Lower lobe of right lung (tissue), 2 donors: Measurements from ENCODE around the gene THRB. TPM values are rescaled to one million over a fixed set of nuclear protein-coding genes. Genes with fewer than 3 reads are reported as not detected.

ENCODE experiments used
- ATAC-seq, 2 donors: fragments of 200-7000 bp; cut with Tn5 transposase; one replicate each; pipeline ENCODE4 v1.9.1; 2020 to 2022; ENCODE audit warnings: mild to moderate bottlenecking in 2 of 2, moderate library complexity in 2 of 2
- DNase-seq: peaks from one replicate; pipeline ENCODE4 v3.0.0-alpha.2; 2020
- H3K27ac ChIP-seq: fragments of 200-600 bp; one replicate; pipeline ENCODE4 v1.8.0; 2022
- H3K27me3 ChIP-seq: fragments of 200-600 bp; one replicate; pipeline ENCODE4 v1.8.0; 2022; ENCODE audit warnings: low read depth
- H3K36me3 ChIP-seq: fragments of 200-600 bp; one replicate; pipeline ENCODE4 v1.8.0; 2022; ENCODE audit warnings: mild to moderate bottlenecking
- H3K4me1 ChIP-seq: fragments of 200-600 bp; one replicate; pipeline ENCODE4 v1.8.0; 2022
- H3K4me3 ChIP-seq: fragments of 200-600 bp; one replicate; pipeline ENCODE4 v1.8.0; 2022; ENCODE audit warnings: mild to moderate bottlenecking
- H3K9me3 ChIP-seq: fragments of 200-600 bp; one replicate; pipeline ENCODE4 v1.8.0; 2022
- intact Hi-C: fragments of 100-400 bp; cut with DNase I; formaldehyde crosslinking; loops from one replicate; pipeline ENCODE4 v1.11.0; 2022
- total RNA-seq: library from RNA; stranded (reverse); fragmentation: NEBNext Ultra II Directional; extraction: Animal tissue kit (Norgen Biotek cat#: 25700); gene quantifications from one replicate; pipeline ENCODE4 v1.2.1, GENCODE V29; 2021
- TF ChIP-seq, protein P1 (sequence below): fragments of 200-600 bp; IDR thresholded peaks from one replicate; pipeline ENCODE4 v1.8.0; 2022; ENCODE audit warnings: antibody characterized with exemption, mild to moderate bottlenecking
- donor health status: DM: no; HTN: yes; CAD: no; lungs with severe emphysema.

THRB gene
- total RNA-seq, 1 donor from 2014 or later = 14.6 TPM

DNA sequence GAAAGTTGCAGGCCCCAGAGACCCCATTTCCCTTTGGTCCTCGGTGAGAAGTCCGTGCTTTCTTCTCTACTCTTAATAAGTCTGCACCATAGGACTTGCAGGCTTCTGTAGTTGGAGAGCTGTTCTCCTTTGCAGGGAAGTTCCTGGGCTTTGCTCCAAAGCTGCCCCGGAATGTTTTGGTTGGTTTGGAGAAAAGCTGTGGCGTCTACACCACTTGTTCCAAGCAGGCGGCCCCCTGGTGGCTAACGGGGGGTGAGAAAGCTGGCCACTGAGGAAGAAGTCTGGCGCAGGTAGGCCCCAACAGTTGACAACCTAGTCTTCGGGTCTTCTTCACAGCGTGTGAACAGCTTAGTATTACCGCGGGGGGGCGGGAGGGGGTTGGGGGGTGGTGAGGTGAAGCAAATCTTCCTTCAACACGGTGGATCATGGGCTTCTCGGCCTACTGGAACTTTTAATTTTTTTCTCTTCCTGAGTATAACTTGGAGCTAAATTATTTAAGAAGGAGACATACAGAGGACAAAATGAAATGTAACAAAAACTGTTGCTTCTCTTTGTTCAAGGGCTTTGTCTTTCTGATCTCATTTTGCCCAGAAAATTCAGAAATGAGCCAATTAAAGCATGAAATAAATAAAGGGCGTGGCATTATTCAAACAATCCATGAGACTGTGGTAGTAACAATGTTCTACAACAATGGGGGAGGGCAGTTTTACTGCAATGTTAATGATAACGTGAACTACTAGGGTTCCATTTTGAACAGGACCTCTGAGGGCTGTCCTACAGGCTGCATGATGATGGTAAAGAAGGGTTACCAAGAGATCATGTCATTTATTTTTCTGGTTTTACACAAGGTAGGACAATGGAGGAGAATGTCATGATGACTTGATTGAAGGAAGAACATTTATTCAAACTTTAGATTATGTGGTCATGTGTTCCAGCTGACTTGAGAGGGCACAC lies 2.2 kb upstream of the THRB start:
- ATAC-seq = peak; percentile 3 to 11
- Histone ChIP-seq H3K36me3 (no peaks in the 10 kb centered on the region), H3K9me3 (no peaks in the 10 kb centered on the region), H3K27me3 (no peaks in the 10 kb centered on the region), H3K4me1 (peaks cover 13% of the 10 kb centered on the region), H3K4me3 (no peak overlapping the region), H3K27ac (peak overlapping the region; percentile 19)
- intact Hi-C loops = no loop called here
- DNase-seq = peak; percentile 73
- TF ChIP-seq, protein P1, sequence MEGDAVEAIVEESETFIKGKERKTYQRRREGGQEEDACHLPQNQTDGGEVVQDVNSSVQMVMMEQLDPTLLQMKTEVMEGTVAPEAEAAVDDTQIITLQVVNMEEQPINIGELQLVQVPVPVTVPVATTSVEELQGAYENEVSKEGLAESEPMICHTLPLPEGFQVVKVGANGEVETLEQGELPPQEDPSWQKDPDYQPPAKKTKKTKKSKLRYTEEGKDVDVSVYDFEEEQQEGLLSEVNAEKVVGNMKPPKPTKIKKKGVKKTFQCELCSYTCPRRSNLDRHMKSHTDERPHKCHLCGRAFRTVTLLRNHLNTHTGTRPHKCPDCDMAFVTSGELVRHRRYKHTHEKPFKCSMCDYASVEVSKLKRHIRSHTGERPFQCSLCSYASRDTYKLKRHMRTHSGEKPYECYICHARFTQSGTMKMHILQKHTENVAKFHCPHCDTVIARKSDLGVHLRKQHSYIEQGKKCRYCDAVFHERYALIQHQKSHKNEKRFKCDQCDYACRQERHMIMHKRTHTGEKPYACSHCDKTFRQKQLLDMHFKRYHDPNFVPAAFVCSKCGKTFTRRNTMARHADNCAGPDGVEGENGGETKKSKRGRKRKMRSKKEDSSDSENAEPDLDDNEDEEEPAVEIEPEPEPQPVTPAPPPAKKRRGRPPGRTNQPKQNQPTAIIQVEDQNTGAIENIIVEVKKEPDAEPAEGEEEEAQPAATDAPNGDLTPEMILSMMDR = peak; percentile 51

DNA sequence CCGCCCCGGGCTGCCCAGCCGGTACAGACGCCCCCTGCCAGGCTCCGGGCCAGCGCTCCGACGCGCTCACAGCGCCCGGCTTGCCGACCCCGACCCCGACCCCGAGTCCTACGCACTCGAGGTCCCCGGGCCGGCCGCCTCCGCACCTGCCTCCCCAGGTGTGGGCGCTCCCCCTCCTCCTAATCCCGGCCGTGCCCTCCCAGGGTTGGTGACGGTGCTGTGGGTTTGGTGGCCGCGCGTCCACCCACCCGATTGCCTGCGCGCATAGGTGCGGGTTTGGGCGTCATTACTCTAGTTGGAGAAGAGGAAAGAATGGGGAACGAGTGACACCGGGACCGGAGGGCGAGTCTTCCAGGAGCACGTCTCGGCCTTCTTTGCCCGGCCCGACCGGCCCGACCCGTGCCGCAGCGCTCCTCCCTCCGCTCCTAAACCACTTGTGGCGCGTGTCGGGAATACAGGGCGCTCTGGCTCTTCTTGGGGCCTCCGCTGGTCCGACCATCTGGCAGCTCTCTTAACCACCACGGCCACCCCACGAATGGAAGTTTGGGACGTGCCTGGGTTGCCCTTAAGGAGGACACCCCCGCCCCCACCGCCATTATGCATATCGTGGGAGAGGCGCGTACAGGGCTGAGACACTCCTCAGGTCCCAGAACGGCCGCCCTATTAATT lies 810 bp upstream of the THRB start:
- peak; percentile 77 for DNase-seq
- intact Hi-C loops = no loop called here
- TF ChIP-seq, protein P1 = peak; percentile 5
- ATAC-seq = peak; percentile 79 to 81
- H3K9me3 ChIP-seq = no peaks in the 10 kb centered on the region
- no peaks in the 10 kb centered on the region for H3K36me3 ChIP-seq
- peaks cover 18% of the 10 kb centered on the region for H3K4me1 ChIP-seq
- peak overlapping the region; percentile 93 for H3K27ac ChIP-seq
- H3K27me3 ChIP-seq = no peaks in the 10 kb centered on the region
- H3K4me3 ChIP-seq = peak overlapping the region; percentile 86

- Histone ChIP-seq H3K27ac (peak overlapping the region; percentile 93), H3K4me3 (peak overlapping the region; percentile 86), H3K36me3 (no peaks in the 10 kb centered on the region), H3K4me1 (peaks cover 25% of the 10 kb centered on the region), H3K9me3 (no peaks in the 10 kb centered on the region), H3K27me3 (no peaks in the 10 kb centered on the region)
- TF ChIP-seq, protein P1 = no peak
- peak; percentile 80 for DNase-seq
- intact Hi-C loops = no loop called here
- peak; percentile 67 to 75 for ATAC-seq
Observed at GRCh38 chr3:24493746-24494617, 668 bp downstream of the THRB start.

DNA sequence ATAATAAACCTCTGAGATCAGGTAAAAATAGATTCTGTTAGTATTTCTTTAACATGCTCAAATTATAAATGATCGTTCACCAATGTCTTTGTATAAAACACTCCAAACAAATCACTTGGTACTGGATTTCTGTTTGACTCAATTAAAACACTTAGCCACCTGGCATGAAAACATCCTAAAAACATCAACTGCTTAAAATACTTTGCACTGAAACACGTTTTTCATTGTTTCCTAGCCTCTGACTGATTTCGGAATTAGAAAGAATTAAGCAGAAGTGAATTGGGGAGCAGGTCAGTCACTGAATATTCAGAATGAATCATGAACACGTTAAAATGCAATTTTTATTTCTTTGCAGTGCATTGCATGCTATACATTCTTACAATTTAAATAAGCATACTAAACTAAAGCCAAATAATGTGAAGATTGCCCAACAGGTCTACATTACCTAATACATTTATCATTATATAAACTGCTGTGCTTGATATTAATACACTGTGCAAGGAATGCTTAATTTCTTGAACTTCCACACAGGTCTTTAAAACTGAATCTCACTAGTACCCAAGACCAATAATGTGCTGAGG lies 1.6 kb downstream of the THRB start:
- intact Hi-C loops = no loop called here
- no peak for DNase-seq
- Histone ChIP-seq H3K9me3 (no peaks in the 10 kb centered on the region), H3K27ac (no peak overlapping the region), H3K36me3 (no peaks in the 10 kb centered on the region), H3K4me1 (peaks cover 25% of the 10 kb centered on the region), H3K4me3 (no peak overlapping the region), H3K27me3 (no peaks in the 10 kb centered on the region)
- no peak for ATAC-seq
- TF ChIP-seq, protein P1 = no peak

DNA sequence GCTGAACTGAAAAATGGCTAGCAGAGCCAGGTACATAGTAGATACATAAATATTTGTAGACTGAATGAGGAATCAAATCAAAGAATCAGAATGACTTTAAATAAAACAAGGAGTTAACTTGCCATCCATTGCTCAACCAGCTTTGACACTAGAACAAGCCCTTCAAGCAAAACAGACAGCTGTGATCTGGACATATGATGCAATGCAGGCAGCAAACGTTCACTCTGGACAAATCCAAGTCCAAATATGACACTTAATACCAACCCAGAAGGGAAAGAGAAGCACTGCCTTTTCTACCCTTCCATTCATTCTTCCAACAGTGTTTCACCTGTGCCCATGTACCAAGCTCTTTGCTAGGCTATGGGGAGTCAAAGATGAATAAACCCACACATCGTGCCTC lies 4.5 kb downstream of the THRB start:
- H3K4me1 ChIP-seq = peaks cover 22% of the 10 kb centered on the region
- no peak for DNase-seq
- no peaks in the 10 kb centered on the region for H3K27me3 ChIP-seq
- no peak for ATAC-seq
- TF ChIP-seq, protein P1 = no peak
- intact Hi-C loops = no loop called here
- no peak overlapping the region for H3K4me3 ChIP-seq
- H3K27ac ChIP-seq = no peak overlapping the region
- no peaks in the 10 kb centered on the region for H3K36me3 ChIP-seq
- H3K9me3 ChIP-seq = no peaks in the 10 kb centered on the region
